Measurements from ENCODE around the gene MTCH1.

DNA sequence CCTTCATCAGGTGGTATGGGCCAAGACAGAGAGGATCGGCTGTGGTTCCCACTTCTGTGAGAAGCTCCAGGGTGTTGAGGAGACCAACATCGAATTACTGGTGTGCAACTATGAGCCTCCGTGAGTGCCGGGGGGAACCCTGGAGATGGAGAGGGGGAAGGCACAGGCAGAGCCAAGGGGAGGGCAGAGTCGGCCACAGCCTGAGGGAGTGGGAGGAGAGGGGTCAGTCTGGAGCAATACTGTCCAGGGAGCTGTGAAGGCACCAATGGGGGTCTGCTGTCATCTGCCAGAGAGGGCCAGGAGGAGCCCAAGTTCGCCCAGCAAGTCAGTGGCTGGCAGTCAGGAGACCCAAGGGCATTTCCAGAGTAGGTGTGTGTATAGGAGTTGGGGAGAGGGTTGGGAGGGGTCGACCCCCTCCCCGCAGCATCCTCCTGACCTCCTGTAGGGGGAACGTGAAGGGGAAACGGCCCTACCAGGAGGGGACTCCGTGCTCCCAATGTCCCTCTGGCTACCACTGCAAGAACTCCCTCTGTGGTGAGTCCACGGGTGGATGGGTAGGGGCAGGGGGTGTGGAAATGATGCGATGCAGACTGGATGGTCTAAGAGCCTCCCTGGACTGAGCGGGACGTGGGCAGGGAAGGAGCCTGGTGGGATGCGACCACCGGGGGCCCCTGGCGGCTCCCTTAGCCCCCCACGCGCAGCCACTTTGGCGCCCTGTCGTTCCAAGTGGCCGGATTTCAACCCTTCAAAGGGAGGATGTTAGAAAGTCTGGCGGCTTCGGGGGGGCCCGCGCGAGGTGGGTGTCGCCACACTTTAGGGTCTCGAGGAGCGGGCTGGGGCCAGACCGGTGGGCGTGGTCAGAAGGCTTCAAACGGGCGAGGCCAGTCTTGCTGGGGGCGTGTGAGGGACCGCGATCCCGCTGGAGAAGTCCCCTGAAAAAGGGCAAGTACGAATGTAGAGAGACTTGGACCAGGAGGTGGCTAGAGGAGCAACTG lies 24.3 kb downstream of the MTCH1 start:
- TF ChIP-seq, protein P1, sequence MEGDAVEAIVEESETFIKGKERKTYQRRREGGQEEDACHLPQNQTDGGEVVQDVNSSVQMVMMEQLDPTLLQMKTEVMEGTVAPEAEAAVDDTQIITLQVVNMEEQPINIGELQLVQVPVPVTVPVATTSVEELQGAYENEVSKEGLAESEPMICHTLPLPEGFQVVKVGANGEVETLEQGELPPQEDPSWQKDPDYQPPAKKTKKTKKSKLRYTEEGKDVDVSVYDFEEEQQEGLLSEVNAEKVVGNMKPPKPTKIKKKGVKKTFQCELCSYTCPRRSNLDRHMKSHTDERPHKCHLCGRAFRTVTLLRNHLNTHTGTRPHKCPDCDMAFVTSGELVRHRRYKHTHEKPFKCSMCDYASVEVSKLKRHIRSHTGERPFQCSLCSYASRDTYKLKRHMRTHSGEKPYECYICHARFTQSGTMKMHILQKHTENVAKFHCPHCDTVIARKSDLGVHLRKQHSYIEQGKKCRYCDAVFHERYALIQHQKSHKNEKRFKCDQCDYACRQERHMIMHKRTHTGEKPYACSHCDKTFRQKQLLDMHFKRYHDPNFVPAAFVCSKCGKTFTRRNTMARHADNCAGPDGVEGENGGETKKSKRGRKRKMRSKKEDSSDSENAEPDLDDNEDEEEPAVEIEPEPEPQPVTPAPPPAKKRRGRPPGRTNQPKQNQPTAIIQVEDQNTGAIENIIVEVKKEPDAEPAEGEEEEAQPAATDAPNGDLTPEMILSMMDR (conservative IDR thresholded peaks at IDR 0.05), result no peak
- no peak for TF ChIP-seq EZH2 (IDR thresholded peaks at IDR 0.05; ENCODE audit: low read depth)
